DLD1 (cell line): Measurements from ENCODE around the gene HNF1A.
"Not testable (repeated sequence)": the region's sequence is repeated elsewhere in the genome, so short reads cannot be mapped to it uniquely, and the experiment has no call there.

Experiments used
- in situ Hi-C: cut with HindIII; loops from 2 replicates; pipeline ENCODE4 v1.10.0; 2017; ENCODE audit warnings: low sequenced_read_pairs

HNF1A gene

DNA sequence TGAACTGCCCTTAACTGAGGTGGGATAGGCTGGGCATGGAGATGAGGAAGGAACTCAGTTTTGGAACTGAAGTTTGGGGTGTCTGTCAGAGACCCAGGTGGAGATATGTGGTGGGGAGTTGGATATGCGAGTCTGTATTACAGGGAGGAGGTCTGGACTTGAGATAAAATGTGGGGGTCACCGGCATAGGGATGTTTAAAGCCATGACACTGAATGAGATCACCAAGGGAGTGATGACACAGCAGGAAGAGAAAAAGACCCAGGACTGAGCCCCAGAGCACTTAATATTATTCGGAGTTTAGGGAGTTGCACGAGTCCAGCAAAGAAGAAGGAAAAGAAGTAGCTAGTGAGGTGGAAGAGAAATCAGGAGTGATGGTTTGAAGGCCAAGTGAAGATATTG, 64.7 kb downstream of the HNF1A start:
- in situ Hi-C loops = no loop called here

DNA sequence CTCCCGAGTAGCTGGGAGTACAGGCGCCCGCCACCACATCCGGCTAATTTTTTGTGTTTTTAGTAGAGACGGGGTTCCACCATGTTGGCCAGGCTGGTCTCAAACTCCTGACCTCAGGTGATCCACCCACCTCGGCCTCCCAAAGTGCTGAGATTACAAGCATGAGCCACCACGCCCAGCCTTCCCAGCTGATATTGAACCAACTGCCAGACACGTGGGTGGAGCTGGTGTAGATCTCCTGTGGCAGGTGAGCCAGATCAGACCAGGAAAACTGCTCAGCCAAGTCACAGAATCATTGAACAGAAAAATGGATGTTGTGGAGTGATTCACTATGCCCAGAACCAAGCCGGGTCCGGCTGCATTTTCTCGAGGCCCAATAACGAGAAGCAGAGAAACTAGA, 69.1 kb downstream of the HNF1A start:
- in situ Hi-C loops = not testable (repeated sequence)

DNA sequence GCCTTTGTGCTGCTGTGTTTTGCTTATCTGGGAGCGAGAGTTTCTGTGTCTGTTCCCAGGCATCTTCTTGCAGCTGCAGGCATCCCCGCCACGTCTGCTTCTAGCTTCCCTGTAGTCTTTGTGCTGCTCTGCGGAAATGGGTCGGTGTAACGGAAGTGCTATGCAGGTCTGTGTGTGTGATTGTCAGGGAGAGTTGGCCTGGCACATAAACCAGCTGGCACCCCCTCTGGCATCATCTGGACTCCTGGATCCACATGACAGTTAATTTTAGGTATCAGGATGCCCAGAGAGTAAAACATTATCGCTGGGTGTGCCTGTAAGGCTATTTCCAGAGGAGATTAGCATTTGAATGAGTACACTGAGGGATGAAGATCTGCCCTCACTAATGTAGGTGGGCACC, 70.1 kb downstream of the HNF1A start:
- in situ Hi-C loops = no loop called here

DNA sequence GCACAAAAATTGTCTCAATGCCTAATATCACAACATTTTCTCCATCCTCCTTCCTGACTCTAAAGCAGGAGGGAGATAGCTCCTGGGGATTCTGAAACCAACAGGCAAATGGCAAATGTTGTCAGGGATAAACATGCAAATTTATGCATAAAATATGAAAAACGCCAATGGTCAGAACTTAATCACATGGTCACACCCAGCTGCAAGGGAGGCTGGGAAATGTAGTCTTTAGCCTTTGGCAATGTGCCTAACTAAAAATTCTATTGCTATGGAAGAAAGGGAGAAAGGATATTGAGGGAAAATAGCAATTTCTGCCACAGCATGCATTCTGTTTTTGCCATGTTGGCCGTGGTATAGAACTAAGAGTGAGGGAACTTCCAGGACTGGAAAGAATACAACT, 72.4 kb downstream of the HNF1A start:
- in situ Hi-C loops = no loop called here
